Karpas-422 (cell line): ENCODE measurements around the gene ZCCHC7. TPM values are rescaled to one million over a fixed set of nuclear protein-coding genes. Genes with fewer than 3 reads are reported as not detected.

ENCODE experiments used
- DNase-seq: peaks from one replicate; pipeline ENCODE4 v3.0.0-alpha.2; 2015
- H2AFZ ChIP-seq: fragments of 200-600 bp; sonication (generic); 2 replicates; pipeline ENCODE4 v1.6.1; 2014; ENCODE audit warnings: antibody characterized with exemption, low read length, mixed read lengths
- H3K27ac ChIP-seq: fragments of 200-600 bp; sonication (generic); 2 replicates; pipeline ENCODE4 v1.5.1; 2014; ENCODE audit warnings: mild to moderate bottlenecking, low read length, moderate library complexity
- H3K27me3 ChIP-seq: fragments of 200-600 bp; sonication (generic); 2 replicates; pipeline ENCODE4 v1.6.1; 2014; ENCODE audit warnings: low read length, mixed read lengths
- H3K36me3 ChIP-seq: fragments of 200-600 bp; sonication (generic); 2 replicates; pipeline ENCODE4 v1.6.1; 2014; ENCODE audit warnings: low read length, mixed read lengths; ENCODE audit not compliant: insufficient read depth
- H3K4me1 ChIP-seq: fragments of 200-600 bp; sonication (generic); 2 replicates; pipeline ENCODE4 v1.6.1; 2014; ENCODE audit warnings: mild to moderate bottlenecking, low read length, mixed read lengths
- H3K4me2 ChIP-seq: fragments of 200-600 bp; sonication (generic); 2 replicates; pipeline ENCODE4 v1.6.1; 2014; ENCODE audit warnings: low read length, low read depth, mild to moderate bottlenecking; ENCODE audit not compliant: poor library complexity, severe bottlenecking
- H3K4me3 ChIP-seq: fragments of 200-600 bp; sonication (generic); 2 replicates; pipeline ENCODE4 v1.5.1; 2014; ENCODE audit warnings: mild to moderate bottlenecking, antibody characterized with exemption, low read length, mixed read lengths
- H3K79me2 ChIP-seq: fragments of 200-600 bp; sonication (generic); 2 replicates; pipeline ENCODE4 v1.6.1; 2014; ENCODE audit warnings: mild to moderate bottlenecking, low read length, mixed read lengths
- H3K9ac ChIP-seq: fragments of 200-600 bp; sonication (generic); 2 replicates; pipeline ENCODE4 v1.6.0; 2014; ENCODE audit warnings: low read length
- H3K9me2 ChIP-seq: fragments of 200-600 bp; sonication (generic), shearing (Covaris generic); replicated peaks from 2 replicates; pipeline ENCODE4 v1.6.0; 2014; ENCODE audit warnings: mild to moderate bottlenecking, low read length, moderate library complexity; ENCODE audit not compliant: insufficient read depth
- H3K9me3 ChIP-seq: fragments of 300-700, 200-600 bp; sonication (generic); 2 replicates; pipeline ENCODE4 v1.6.1; 2014; ENCODE audit warnings: low read length, mixed read lengths
- H4K20me1 ChIP-seq: fragments of 200-600 bp; sonication (generic); 2 replicates; pipeline ENCODE4 v1.6.1; 2014; ENCODE audit warnings: mild to moderate bottlenecking, antibody characterized with exemption, low read length, low read depth; ENCODE audit not compliant: insufficient read depth
- small RNA-seq: library from RNA; depleted of rRNA; stranded (forward); fragments of <200 nt; gene quantifications from one replicate; pipeline ENCODE3, GENCODE V24; 2014
- total RNA-seq: library from RNA; depleted of rRNA; stranded (reverse); fragments of >200 nt; shearing (Covaris generic); gene quantifications from 2 replicates; pipeline ENCODE4 v1.2.3, GENCODE V29; 2014; ENCODE audit warnings: low replicate concordance; rRNA removed

Gene ZCCHC7
- total RNA-seq, 1 experiment from 2014 or later: 85.1 TPM

DNA sequence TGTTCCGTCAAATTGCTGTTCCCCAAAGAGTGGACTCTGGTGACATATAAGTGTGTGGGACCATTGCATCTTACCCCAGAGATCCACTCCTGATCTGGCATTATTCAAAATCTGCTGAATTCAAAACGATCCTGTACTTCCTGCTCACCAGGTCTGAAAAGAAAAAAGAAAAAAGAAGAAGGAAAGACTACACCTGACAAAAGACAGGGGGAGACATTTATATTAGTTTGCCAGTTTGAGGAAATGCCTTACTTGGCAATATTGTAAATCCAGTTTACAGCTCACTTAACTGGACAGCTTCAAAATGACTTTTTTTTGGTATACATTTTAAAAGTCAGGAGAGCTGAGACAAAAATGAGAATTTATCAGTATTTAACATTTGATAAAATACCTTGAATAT is 287.1 kb downstream of the ZCCHC7 start:
- no peaks in the 10 kb centered on the region for H3K9me3 ChIP-seq
- H3K9me2 ChIP-seq: no peaks in the 10 kb centered on the region
- H3K9ac ChIP-seq: peak overlapping the region; percentile 72
- no peaks in the 10 kb centered on the region for H3K36me3 ChIP-seq
- H3K4me1 ChIP-seq: peaks cover 100% of the 10 kb centered on the region
- peak overlapping the region; percentile 58 for H3K4me2 ChIP-seq
- no peaks in the 10 kb centered on the region for H4K20me1 ChIP-seq
- H3K79me2 ChIP-seq: no peaks in the 10 kb centered on the region
- H2AFZ ChIP-seq: no peak overlapping the region
- no peaks in the 10 kb centered on the region for H3K27me3 ChIP-seq
- peak overlapping the region; percentile 62 for H3K4me3 ChIP-seq
- H3K27ac ChIP-seq: peak overlapping the region; percentile 99
- peak; percentile 88 for DNase-seq

Small RNA genes within 50 kb of the gene (small RNA-seq; reads per million reads assigned to genes)
- gene AL512604.1 (0.32 reads per million), gene RF00019 (not detected), gene RNU6-677P (not detected)

Other genes starting within 250 kb of the ZCCHC7 start
- gene PAX5, start 86.3 kb upstream of the ZCCHC7 start, total RNA-seq: 88.9 and 93.3 TPM in 2 replicates